Measurements from ENCODE around the gene PPDPF. TPM values are rescaled to one million over a fixed set of nuclear protein-coding genes. Genes with fewer than 3 reads are reported as not detected.

PPDPF gene
- total RNA-seq, 1 experiment from 2014 or later, result 149 TPM

- Histone ChIP-seq H3K4me1 (ENCODE audit: insufficient read depth, low read length) (no peaks in the 10 kb centered on the region), H4K20me1 (ENCODE audit: control insufficient read depth, insufficient read depth, insufficient read length) (peaks cover 2% of the 10 kb centered on the region), H2BK12ac (ENCODE audit: insufficient read length, low read depth, low read length) (no peak overlapping the region), H3K79me2 (ENCODE audit: insufficient read depth, low read length) (no peaks in the 10 kb centered on the region), H3K56ac (ENCODE audit: insufficient read length, low read depth, low read length) (no peak overlapping the region), H2BK120ac (ENCODE audit: low read depth, low read length, poor library complexity, severe bottlenecking) (no peak overlapping the region), H3K18ac (ENCODE audit: insufficient read length, low read depth, low read length) (no peak overlapping the region), H2AFZ (ENCODE audit: low read length) (no peak overlapping the region), H4K91ac (ENCODE audit: insufficient read length, low read depth, low read length) (no peak overlapping the region), H3K9me3 (ENCODE audit: control insufficient read depth, low read depth, low read length) (no peaks in the 10 kb centered on the region), H3K4me2 (ENCODE audit: insufficient read depth, insufficient read length, low read length) (no peak overlapping the region), H4K5ac (ENCODE audit: insufficient read length, low read depth, low read length) (no peak overlapping the region), H2BK15ac (ENCODE audit: low read depth, low read length) (no peak overlapping the region), H3K23ac (ENCODE audit: insufficient read length, low read depth, low read length) (no peak overlapping the region), H4K8ac (replicated peaks; ENCODE audit: insufficient read length, low read depth, low read length) (no peak overlapping the region), H2AK5ac (ENCODE audit: insufficient read length, low read length) (no peak overlapping the region), H3K79me1 (ENCODE audit: insufficient read depth, low read depth, low read length, poor library complexity, severe bottlenecking) (no peaks in the 10 kb centered on the region), H3K14ac (ENCODE audit: insufficient read depth, low read length) (no peak overlapping the region), H3K27me3 (ENCODE audit: insufficient read depth, low read length) (peaks cover 2% of the 10 kb centered on the region; the same call in 1 of the 2 replicates), H3K9ac (ENCODE audit: extremely low read depth, insufficient read length, low read length) (no peak overlapping the region), H3K4ac (ENCODE audit: low read depth, low read length) (no peak overlapping the region), H3K23me2 (ENCODE audit: insufficient read length, low read depth, low read length, poor library complexity, severe bottlenecking) (peaks cover 5% of the 10 kb centered on the region), H3K27ac (ENCODE audit: insufficient read length, low read depth, low read length) (no peak overlapping the region), H2BK20ac (ENCODE audit: low read depth, low read length, poor library complexity, severe bottlenecking) (no peak overlapping the region), H3T11ph (ENCODE audit: low read length) (no peak overlapping the region), H2BK5ac (ENCODE audit: insufficient read length, low read length) (no peak overlapping the region)
- TF ChIP-seq CTCF (conservative IDR thresholded peaks at IDR 0.05), result no peak
- H3K4me1 Mint-ChIP-seq, result no peaks in the 10 kb centered on the region
- H3K27ac Mint-ChIP-seq, result no peak overlapping the region
- WGBS (ENCODE audit: extremely low coverage, insufficient read length, low lambda C conversion rate), result no CpG with 5 or more reads among the region's 15 CpGs
- H3K9me3 Mint-ChIP-seq, result peaks cover under 1 to 14% of the 10 kb centered on the region in 2 experiments; a peak in 3 of 5 replicates
- peaks cover 0 to 12% (median 0%) of the 10 kb centered on the region in 3 experiments; a peak in 2 of 7 replicates for H3K36me3 Mint-ChIP-seq (ENCODE audit: insufficient read depth in 1 of 3, low read depth in 3 of 3)
- H3K4me3 Mint-ChIP-seq, result no peak overlapping the region
- peak; percentile 28 for DNase-seq
- peaks cover 61% of the 10 kb centered on the region for H3K27me3 Mint-ChIP-seq (ENCODE audit: low read depth)
Observed at GRCh38 chr20:63502671-63503172, 17.8 kb upstream of the PPDPF start.
